Liver (tissue), 3 donors: ENCODE data around the gene JDP2.

ENCODE experiments used
- ATF3 ChIP-seq: IDR thresholded peaks from 2 replicates; pipeline ENCODE4 v1.6.1; 2016; ENCODE audit warnings: antibody characterized with exemption
- CTCF ChIP-seq: fragments of 150-350 bp; IDR thresholded peaks from 2 replicates; pipeline ENCODE4 v1.5.1; 2017; ENCODE audit warnings: improper control_type of control experiment, low read depth, low read length; ENCODE audit not compliant: missing input control
- EGR1 ChIP-seq, 2 donors: IDR thresholded peaks; 2 replicates each; pipeline ENCODE4 v1.6.1; 2016 to 2018; ENCODE audit warnings: antibody characterized with exemption in 2 of 2, low read depth in 2 of 2
- FOXA1 ChIP-seq: IDR thresholded peaks from 2 replicates; pipeline ENCODE4 v1.6.1; 2016; ENCODE audit warnings: antibody characterized with exemption
- JUND ChIP-seq, 2 donors: IDR thresholded peaks; 2 replicates each; pipeline ENCODE4 v1.6.1; 2016; ENCODE audit warnings: antibody characterized with exemption in 2 of 2
- MAX ChIP-seq: IDR thresholded peaks from 2 replicates; pipeline ENCODE4 v1.6.1; 2016; ENCODE audit warnings: antibody characterized with exemption
- NR2F2 ChIP-seq: IDR thresholded peaks from 2 replicates; pipeline ENCODE4 v1.6.1; 2016; ENCODE audit warnings: antibody characterized with exemption
- RAD21 ChIP-seq, 2 donors: IDR thresholded peaks; 2 replicates each; pipeline ENCODE4 v1.6.1; 2016; ENCODE audit warnings: antibody characterized with exemption in 2 of 2, mild to moderate bottlenecking in 2 of 2
- REST ChIP-seq: IDR thresholded peaks from 2 replicates; pipeline ENCODE4 v1.6.1; 2016; ENCODE audit warnings: antibody characterized with exemption, mild to moderate bottlenecking
- TAF1 ChIP-seq: conservative IDR thresholded peaks from 2 replicates; pipeline ENCODE4 v1.6.1; 2016; ENCODE audit warnings: antibody characterized with exemption, mild to moderate bottlenecking
- YY1 ChIP-seq: IDR thresholded peaks from 2 replicates; pipeline ENCODE4 v1.6.1; 2016; ENCODE audit warnings: antibody characterized with exemption, mild to moderate bottlenecking
- ZBTB33 ChIP-seq: IDR thresholded peaks from 2 replicates; pipeline ENCODE4 v1.6.1; 2016; ENCODE audit warnings: antibody characterized with exemption
- donor health status: healthy.
- donor health status: healthy.

GRCh38 chr14:75471059-75471458 is 43.2 kb downstream of the JDP2 start:
- no peak for TF ChIP-seq YY1
- no peak for TF ChIP-seq CTCF
- no peak for TF ChIP-seq MAX
- TF ChIP-seq FOXA1 = no peak
- no peak for TF ChIP-seq ATF3
- TF ChIP-seq ZBTB33 = no peak
- no peak for TF ChIP-seq RAD21 (IDR thresholded peaks at IDR 0.05)
- no peak for TF ChIP-seq TAF1
- no peak for TF ChIP-seq REST
- no peak for TF ChIP-seq JUND (IDR thresholded peaks at IDR 0.05)
- TF ChIP-seq NR2F2 = no peak
- no peak for TF ChIP-seq EGR1 (IDR thresholded peaks at IDR 0.05; ENCODE audit: low read depth in 2 of 2)
